A673 (cell line): ENCODE measurements around the gene CYP4B1.

Source experiments
- EZH2 ChIP-seq: fragments of 200-600 bp; sonication (generic); IDR thresholded peaks from 2 replicates; pipeline ENCODE4 v1.6.1; 2017; ENCODE audit warnings: borderline replicate concordance, low read depth, mild to moderate bottlenecking, mixed read lengths, antibody characterized with exemption, low read length; ENCODE audit not compliant: poor library complexity, severe bottlenecking
- TF ChIP-seq, protein P1 (sequence below): fragments of 300-800, 200-600 bp; sonication (generic); conservative IDR thresholded peaks from 2 replicates; pipeline ENCODE4 v1.5.1; 2017; ENCODE audit warnings: low read depth, mild to moderate bottlenecking, antibody characterized with exemption, low read length, moderate library complexity, mixed read lengths

DNA sequence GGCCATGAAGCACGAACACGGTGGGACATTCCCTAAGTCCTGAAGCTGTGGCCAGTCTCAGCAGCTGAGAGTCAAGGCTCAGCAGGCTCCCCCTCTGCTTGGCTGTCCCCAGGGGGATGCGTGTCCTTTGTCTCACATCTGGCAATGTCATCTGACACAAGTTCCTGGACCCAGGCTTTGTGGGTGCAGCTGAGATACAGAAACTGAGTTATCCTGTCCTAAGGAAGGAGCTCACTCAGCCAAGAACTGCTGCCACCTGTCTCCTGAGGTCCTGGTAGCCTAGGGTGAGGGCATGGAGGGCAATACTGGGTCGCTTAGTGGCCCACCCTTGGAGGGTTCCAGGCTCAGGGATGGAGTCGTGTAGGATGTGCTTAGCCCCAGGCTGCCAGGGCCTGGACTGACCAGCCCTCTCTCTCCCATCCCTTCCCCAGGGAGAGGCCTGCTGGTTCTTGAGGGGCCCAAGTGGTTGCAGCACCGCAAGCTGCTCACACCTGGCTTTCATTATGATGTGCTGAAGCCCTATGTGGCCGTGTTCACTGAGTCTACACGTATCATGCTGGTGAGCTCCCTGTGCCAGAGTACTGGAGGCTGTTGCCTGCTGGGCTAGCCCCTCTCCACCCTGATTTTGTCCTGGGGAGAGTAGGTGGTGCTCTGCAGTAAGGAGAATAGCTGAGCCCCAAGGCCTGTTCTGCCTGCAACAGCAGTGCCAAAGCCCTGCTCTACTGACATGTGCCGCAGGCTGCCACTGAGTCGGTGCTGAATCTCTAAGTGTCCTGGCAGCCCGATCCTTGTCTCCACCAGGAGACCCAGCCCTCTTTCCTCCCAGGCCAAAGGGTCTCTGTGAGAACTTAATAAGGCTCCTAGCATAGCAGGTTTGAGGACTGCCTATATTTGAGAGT lies 13.5 kb downstream of the CYP4B1 start:
- TF ChIP-seq, protein P1, sequence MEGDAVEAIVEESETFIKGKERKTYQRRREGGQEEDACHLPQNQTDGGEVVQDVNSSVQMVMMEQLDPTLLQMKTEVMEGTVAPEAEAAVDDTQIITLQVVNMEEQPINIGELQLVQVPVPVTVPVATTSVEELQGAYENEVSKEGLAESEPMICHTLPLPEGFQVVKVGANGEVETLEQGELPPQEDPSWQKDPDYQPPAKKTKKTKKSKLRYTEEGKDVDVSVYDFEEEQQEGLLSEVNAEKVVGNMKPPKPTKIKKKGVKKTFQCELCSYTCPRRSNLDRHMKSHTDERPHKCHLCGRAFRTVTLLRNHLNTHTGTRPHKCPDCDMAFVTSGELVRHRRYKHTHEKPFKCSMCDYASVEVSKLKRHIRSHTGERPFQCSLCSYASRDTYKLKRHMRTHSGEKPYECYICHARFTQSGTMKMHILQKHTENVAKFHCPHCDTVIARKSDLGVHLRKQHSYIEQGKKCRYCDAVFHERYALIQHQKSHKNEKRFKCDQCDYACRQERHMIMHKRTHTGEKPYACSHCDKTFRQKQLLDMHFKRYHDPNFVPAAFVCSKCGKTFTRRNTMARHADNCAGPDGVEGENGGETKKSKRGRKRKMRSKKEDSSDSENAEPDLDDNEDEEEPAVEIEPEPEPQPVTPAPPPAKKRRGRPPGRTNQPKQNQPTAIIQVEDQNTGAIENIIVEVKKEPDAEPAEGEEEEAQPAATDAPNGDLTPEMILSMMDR: no peak
- no peak for TF ChIP-seq EZH2
